MM.1S (cell line): ENCODE results near the gene BCL2.

Source experiments
- EZH2 ChIP-seq: fragments of 300-600 bp; sonication (generic); optimal IDR thresholded peaks from 2 replicates; pipeline ENCODE3; 2017; ENCODE audit warnings: low read depth, mild to moderate bottlenecking, antibody characterized with exemption, low read length, mixed read lengths
- EZH2phosphoT487 ChIP-seq: fragments of 300-600 bp; sonication (generic); IDR thresholded peaks from 2 replicates; pipeline ENCODE4 v1.6.1; 2018; ENCODE audit warnings: antibody characterized with exemption, low read length
- TF ChIP-seq, protein P1 (sequence below): fragments of 300-600 bp; sonication (generic); IDR thresholded peaks from 2 replicates; pipeline ENCODE4 v1.5.1; 2016; ENCODE audit warnings: antibody characterized with exemption, low read length, mixed read lengths

DNA sequence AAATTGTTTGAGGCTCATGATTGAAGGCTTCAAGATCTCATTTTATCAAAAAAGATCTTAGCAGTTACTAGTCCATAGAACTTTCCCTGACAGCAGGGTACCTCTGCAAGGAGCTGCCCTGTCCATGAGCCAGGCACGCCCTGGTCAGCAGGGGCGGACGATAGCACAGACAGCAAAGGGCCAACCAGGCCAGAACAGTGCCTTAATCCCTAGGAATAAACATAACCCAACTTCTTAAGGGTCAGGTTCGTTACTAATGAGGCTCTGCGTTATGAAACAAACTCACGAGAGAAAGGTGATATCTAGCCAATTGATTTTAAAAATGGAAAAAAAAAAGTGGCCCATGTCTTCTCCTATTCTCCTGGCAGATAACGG is 59.2 kb downstream of the BCL2 start:
- TF ChIP-seq, protein P1, sequence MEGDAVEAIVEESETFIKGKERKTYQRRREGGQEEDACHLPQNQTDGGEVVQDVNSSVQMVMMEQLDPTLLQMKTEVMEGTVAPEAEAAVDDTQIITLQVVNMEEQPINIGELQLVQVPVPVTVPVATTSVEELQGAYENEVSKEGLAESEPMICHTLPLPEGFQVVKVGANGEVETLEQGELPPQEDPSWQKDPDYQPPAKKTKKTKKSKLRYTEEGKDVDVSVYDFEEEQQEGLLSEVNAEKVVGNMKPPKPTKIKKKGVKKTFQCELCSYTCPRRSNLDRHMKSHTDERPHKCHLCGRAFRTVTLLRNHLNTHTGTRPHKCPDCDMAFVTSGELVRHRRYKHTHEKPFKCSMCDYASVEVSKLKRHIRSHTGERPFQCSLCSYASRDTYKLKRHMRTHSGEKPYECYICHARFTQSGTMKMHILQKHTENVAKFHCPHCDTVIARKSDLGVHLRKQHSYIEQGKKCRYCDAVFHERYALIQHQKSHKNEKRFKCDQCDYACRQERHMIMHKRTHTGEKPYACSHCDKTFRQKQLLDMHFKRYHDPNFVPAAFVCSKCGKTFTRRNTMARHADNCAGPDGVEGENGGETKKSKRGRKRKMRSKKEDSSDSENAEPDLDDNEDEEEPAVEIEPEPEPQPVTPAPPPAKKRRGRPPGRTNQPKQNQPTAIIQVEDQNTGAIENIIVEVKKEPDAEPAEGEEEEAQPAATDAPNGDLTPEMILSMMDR, result no peak
- no peak for TF ChIP-seq EZH2
- no peak for TF ChIP-seq EZH2phosphoT487
